GM12878 (cell line): ENCODE results near the gene MYO16. TPM values are rescaled to one million over a fixed set of nuclear protein-coding genes. Genes with fewer than 3 reads are reported as not detected.

ENCODE experiments used
- ATAC-seq: fragments of 200-7000 bp; cut with Tn5 transposase; 3 replicates; pipeline ENCODE4 v1.9.1; 2020; ENCODE audit warnings: mild to moderate bottlenecking, moderate library complexity
- BruUV-seq: library from RNA; stranded (reverse); fragments of 400-500 nt; replicated peaks from 2 replicates; lab custom pipeline; 2021; lab: Mats Ljungman, UMichigan
- CTCF ChIA-PET: fragments of 300-600 bp; sonication (Branson Sonifier 250); formaldehyde crosslinking; extraction: SDS; loops from one replicate; lab custom pipeline; 2021; ENCODE audit warnings: inconsistent platforms; lab: Yijun Ruan, JAX
- POLR2A ChIA-PET: fragments of 350-600 bp; formaldehyde crosslinking; extraction: SDS; loops from one replicate; lab custom pipeline; 2021; ENCODE audit warnings: inconsistent platforms; lab: Charles Lee
- RAD21 ChIA-PET: fragments of 300-600 bp; sonication (Branson Sonifier 250); formaldehyde crosslinking; loops from one replicate; lab custom pipeline; 2023; ENCODE audit warnings: antibody characterized with exemption; ENCODE audit not compliant: unreplicated experiment; lab: Charles Lee
- SMC1A ChIA-PET: fragments of 300-600 bp; sonication (Branson Sonifier 250); formaldehyde crosslinking; loops from one replicate; lab custom pipeline; 2023; ENCODE audit not compliant: unreplicated experiment, uncharacterized antibody; lab: Charles Lee
- DNase-seq: peaks from one replicate; pipeline ENCODE4 v3.0.0-alpha.2; 2011; ENCODE audit warnings: low read depth, low spot score
- FAIRE-seq: peaks from 3 replicates; lab custom pipeline; 2011; peaks lifted over from hg19 to GRCh38; lab: Jason Lieb, UNC
- H2AFZ ChIP-seq: 2 replicates; pipeline ENCODE4 v1.6.0; 2011; ENCODE audit warnings: low read depth, low read length, control low read depth; ENCODE audit not compliant: control insufficient read depth
- H3K27ac ChIP-seq: 2 replicates; pipeline ENCODE4 v1.5.1; 2011; ENCODE audit warnings: control low read depth; ENCODE audit not compliant: control insufficient read depth, insufficient read depth
- H3K27me3 ChIP-seq, 2 experiments: replicated peaks in 1 of 2; 2 replicates each; pipeline versions ENCODE4 v1.6.0 to v1.6.1; 2011; ENCODE audit warnings: low read length in 1 of 2; ENCODE audit not compliant: control insufficient read depth in 2 of 2, insufficient read depth in 2 of 2
- H3K36me3 ChIP-seq, 2 experiments: 2 replicates each; pipeline ENCODE4 v1.5.1; 2011; ENCODE audit warnings: low read length in 1 of 2; ENCODE audit not compliant: control insufficient read depth in 2 of 2, insufficient read depth in 2 of 2
- H3K4me1 ChIP-seq: 2 replicates; pipeline ENCODE4 v1.6.1; 2011; ENCODE audit warnings: mild to moderate bottlenecking, low read length, moderate library complexity, mixed read lengths; ENCODE audit not compliant: control insufficient read depth, insufficient read depth
- H3K4me2 ChIP-seq: 2 replicates; pipeline ENCODE4 v1.6.0; 2011; ENCODE audit warnings: control low read depth; ENCODE audit not compliant: control insufficient read depth, insufficient read depth
- H3K4me3 ChIP-seq: fragments of 200-600 bp; sonication (generic); 2 replicates; pipeline ENCODE4 v1.5.1; 2016
- H3K79me2 ChIP-seq: 2 replicates; pipeline ENCODE4 v1.6.0; 2011; ENCODE audit warnings: low read length; ENCODE audit not compliant: control insufficient read depth, insufficient read depth
- H3K9ac ChIP-seq: 2 replicates; pipeline ENCODE4 v1.8.0; 2011; ENCODE audit warnings: low read length, control low read depth, mixed read lengths; ENCODE audit not compliant: control insufficient read depth, insufficient read depth
- H3K9me3 ChIP-seq: replicated peaks from 3 replicates; pipeline ENCODE4 v1.5.1; 2011; ENCODE audit warnings: mild to moderate bottlenecking, low read length; ENCODE audit not compliant: control insufficient read depth, insufficient read depth
- H4K20me1 ChIP-seq: 2 replicates; pipeline ENCODE4 v1.6.0; 2011; ENCODE audit not compliant: control insufficient read depth, insufficient read depth
- ATF7 ChIP-seq: fragments of 450-650 bp; IDR thresholded peaks from 2 replicates; pipeline ENCODE4 v1.6.1; 2016; ENCODE audit warnings: low read depth, mild to moderate bottlenecking
- CEBPZ ChIP-seq: fragments of 150-350 bp; IDR thresholded peaks from 2 replicates; pipeline ENCODE4 v1.6.1; 2016; ENCODE audit warnings: low read depth, low read length
- CTCF ChIP-seq, 3 experiments: IDR thresholded peaks in 2 of 3; conservative IDR thresholded peaks in 1 of 3; 2 replicates each; pipeline ENCODE4 v1.5.1; 2011; ENCODE audit warnings: low read depth in 3 of 3, low read length in 3 of 3, mild to moderate bottlenecking in 3 of 3, control low read depth in 2 of 3, moderate library complexity in 2 of 3, inconsistent platforms in 1 of 3, mixed read lengths in 1 of 3; ENCODE audit not compliant: control insufficient read depth in 2 of 3, insufficient read depth in 1 of 3; ENCODE audit errors: extremely low read depth in 1 of 3
- HDAC2 ChIP-seq: fragments of 200-600 bp; sonication (generic); IDR thresholded peaks from 2 replicates; pipeline ENCODE4 v1.6.1; 2017
- HDGF ChIP-seq: fragments of 450-650 bp; IDR thresholded peaks from 2 replicates; pipeline ENCODE4 v1.6.1; 2016; ENCODE audit warnings: antibody characterized with exemption
- JUNB ChIP-seq: IDR thresholded peaks from 2 replicates; pipeline ENCODE4 v1.6.1; 2016; ENCODE audit warnings: antibody characterized with exemption, mild to moderate bottlenecking
- NKRF ChIP-seq: fragments of 450-650 bp; conservative IDR thresholded peaks from 2 replicates; pipeline ENCODE4 v1.6.1; 2017; ENCODE audit warnings: mild to moderate bottlenecking, moderate library complexity
- PAX5 ChIP-seq: IDR thresholded peaks from 2 replicates; pipeline ENCODE4 v1.6.1; 2011; ENCODE audit warnings: low read depth, low read length, borderline replicate concordance
- RCOR1 ChIP-seq: conservative IDR thresholded peaks from 2 replicates; pipeline ENCODE4 v1.6.1; 2012; ENCODE audit warnings: low read depth, low read length, improper control_type of control experiment
- SPI1 ChIP-seq: IDR thresholded peaks from 2 replicates; pipeline ENCODE4 v1.6.1; 2011; ENCODE audit warnings: low read depth, mild to moderate bottlenecking, low read length, moderate library complexity, borderline replicate concordance; ENCODE audit not compliant: insufficient read depth
- TBL1XR1 ChIP-seq: IDR thresholded peaks from 2 replicates; pipeline ENCODE4 v1.6.1; 2012; ENCODE audit warnings: low read depth, low read length, improper control_type of control experiment
- USF1 ChIP-seq: IDR thresholded peaks from 2 replicates; pipeline ENCODE4 v1.6.1; 2011; ENCODE audit warnings: borderline replicate concordance, low read depth, mild to moderate bottlenecking, moderate library complexity, mixed read lengths, low read length; ENCODE audit not compliant: insufficient read depth; ENCODE audit errors: extremely low read length
- WRNIP1 ChIP-seq: IDR thresholded peaks from 2 replicates; pipeline ENCODE4 v1.6.1; 2011; ENCODE audit warnings: low read depth, low read length, improper control_type of control experiment, borderline replicate concordance
- ZNF274 ChIP-seq: IDR thresholded peaks from one replicate; pipeline ENCODE4 v1.8.0; 2011; ENCODE audit not compliant: insufficient read length, insufficient read depth
- WGBS: methylation state at CpG from one replicate; pipeline ENCODE4 v1.1.6; 2016; ENCODE audit warnings: low lambda C conversion rate; ENCODE audit not compliant: insufficient replicate concordance, insufficient coverage; ENCODE audit errors: missing lambda C conversion rate; 5-methylcytosine and 5-hydroxymethylcytosine counted together
- in situ Hi-C: fragments of 300-500 bp; cut with MboI; formaldehyde crosslinking; loops from 9 replicates; pipeline ENCODE4 v1.14.3; 2018; ENCODE audit warnings: mixed read lengths
- intact Hi-C: fragments of 100-400 bp; cut with micrococcal nuclease; formaldehyde crosslinking; loops from one replicate; pipeline ENCODE4 v1.14.2; 2022; ENCODE audit not compliant: unreplicated experiment
- polyA plus RNA-seq, 11 experiments: library from polyadenylated mRNA; depleted of rRNA in 4 of 11; unstranded in 6 of 11; stranded (reverse) in 5 of 11; fragments of >200 nt; fragmentation: Nextera tagmentation in 4 of 11; fragmentation: Illumina TruSeq in 1 of 11; extraction: Ambion mirVana in 4 of 11; extraction: Trizol in 1 of 11; gene quantifications; 1 replicate in 1 of 11; 2 replicates in 10 of 11; pipeline versions ENCODE4 v1.2.1 to v1.2.3, GENCODE V29; 2011 to 2016; ENCODE audit warnings: inconsistent platforms in 2 of 11, missing spikeins in 2 of 11, low read depth in 1 of 11
- total RNA-seq, 4 experiments: library from RNA; depleted of rRNA in 3 of 4; stranded (reverse); fragments of >200 nt in 3 of 4; fragmentation: Illumina TruSeq in 1 of 4; extraction: Trizol in 1 of 4; gene quantifications; 2 replicates each; pipeline versions ENCODE4 v1.2.1 to v1.2.3, GENCODE V29; 2013 to 2021
- TF ChIP-seq, protein P1 (sequence below): fragments of 450-650 bp; IDR thresholded peaks from 2 replicates; pipeline ENCODE4 v1.6.1; 2017; ENCODE audit warnings: low read depth, mild to moderate bottlenecking, moderate library complexity

Gene MYO16
- total and polyA plus RNA-seq, 10 of the 15 experiments (the other 5 are each of a cell fraction or from before 2014, with no cell fraction given): under 0.01 to 1.7 (median 0.05) TPM; not detected in 4

DNA sequence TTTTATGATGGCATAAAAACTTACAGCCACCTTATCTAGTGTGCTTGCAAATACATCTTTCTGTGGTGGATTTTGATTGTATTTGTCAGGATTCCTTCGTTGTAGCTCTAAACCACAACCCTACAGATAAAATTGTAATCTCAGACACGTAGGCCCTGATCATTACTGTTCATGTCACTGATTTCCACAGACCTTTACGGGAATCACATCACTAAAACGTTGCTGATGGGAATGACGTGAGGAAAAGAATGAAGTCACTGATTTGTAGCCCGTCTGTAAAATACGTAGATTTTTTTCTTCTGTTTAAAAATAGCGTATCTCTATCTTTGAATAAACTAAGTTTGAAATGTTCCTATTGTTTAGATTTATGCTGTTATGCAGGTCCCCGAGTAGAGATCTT, 399.2 kb downstream of the MYO16 start:
- no peak for FAIRE-seq
- intact Hi-C loops (no loop called here), in situ Hi-C loops (no loop called here)
- H3K36me3 ChIP-seq: no peaks in the 10 kb centered on the region
- RAD21 ChIA-PET: no interaction called here
- WGBS: 19% methylated on average over 9 of the region's 9 CpGs
- no TSS peak for BruUV-seq
- H4K20me1 ChIP-seq: no peaks in the 10 kb centered on the region
- H3K9ac ChIP-seq: no peak overlapping the region
- no peaks in the 10 kb centered on the region for H3K27me3 ChIP-seq
- H3K4me2 ChIP-seq: no peak overlapping the region
- no peaks in the 10 kb centered on the region for H3K79me2 ChIP-seq
- SMC1A ChIA-PET: interaction anchor here (1.6 to 1.8 kb wide), 2 partner anchors 8 to 54 kb away, joined by 3 read pairs; no protein-coding TSS in a partner anchor
- H3K27ac ChIP-seq: no peak overlapping the region
- no peak overlapping the region for H2AFZ ChIP-seq
- H3K4me3 ChIP-seq: no peak overlapping the region
- H3K4me1 ChIP-seq: no peaks in the 10 kb centered on the region
- ATAC-seq: no peak
- POLR2A ChIA-PET: no interaction called here
- DNase-seq: no peak
- H3K9me3 ChIP-seq: no peaks in the 10 kb centered on the region
- CTCF ChIA-PET: no interaction called here
- TF ChIP-seq USF1 (no peak), HDGF (no peak), PAX5 (no peak), SPI1 (no peak), TBL1XR1 (no peak), JUNB (no peak), HDAC2 (no peak), CTCF (IDR thresholded peaks at IDR 0.05 in 2 of 3, conservative IDR thresholded peaks at IDR 0.05 in 1 of 3; ENCODE audit: control insufficient read depth in 2 of 3, extremely low read depth in 1 of 3, insufficient read depth in 1 of 3, low read depth in 3 of 3, low read length in 3 of 3) (no peak), NKRF (no peak), ZNF274 (no peak), CEBPZ (no peak), WRNIP1 (no peak), ATF7 (no peak), RCOR1 (no peak)
- TF ChIP-seq, protein P1, sequence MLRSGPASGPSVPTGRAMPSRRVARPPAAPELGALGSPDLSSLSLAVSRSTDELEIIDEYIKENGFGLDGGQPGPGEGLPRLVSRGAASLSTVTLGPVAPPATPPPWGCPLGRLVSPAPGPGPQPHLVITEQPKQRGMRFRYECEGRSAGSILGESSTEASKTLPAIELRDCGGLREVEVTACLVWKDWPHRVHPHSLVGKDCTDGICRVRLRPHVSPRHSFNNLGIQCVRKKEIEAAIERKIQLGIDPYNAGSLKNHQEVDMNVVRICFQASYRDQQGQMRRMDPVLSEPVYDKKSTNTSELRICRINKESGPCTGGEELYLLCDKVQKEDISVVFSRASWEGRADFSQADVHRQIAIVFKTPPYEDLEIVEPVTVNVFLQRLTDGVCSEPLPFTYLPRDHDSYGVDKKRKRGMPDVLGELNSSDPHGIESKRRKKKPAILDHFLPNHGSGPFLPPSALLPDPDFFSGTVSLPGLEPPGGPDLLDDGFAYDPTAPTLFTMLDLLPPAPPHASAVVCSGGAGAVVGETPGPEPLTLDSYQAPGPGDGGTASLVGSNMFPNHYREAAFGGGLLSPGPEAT: no peak
